Measurements from ENCODE around the gene LRRN2.

DNA sequence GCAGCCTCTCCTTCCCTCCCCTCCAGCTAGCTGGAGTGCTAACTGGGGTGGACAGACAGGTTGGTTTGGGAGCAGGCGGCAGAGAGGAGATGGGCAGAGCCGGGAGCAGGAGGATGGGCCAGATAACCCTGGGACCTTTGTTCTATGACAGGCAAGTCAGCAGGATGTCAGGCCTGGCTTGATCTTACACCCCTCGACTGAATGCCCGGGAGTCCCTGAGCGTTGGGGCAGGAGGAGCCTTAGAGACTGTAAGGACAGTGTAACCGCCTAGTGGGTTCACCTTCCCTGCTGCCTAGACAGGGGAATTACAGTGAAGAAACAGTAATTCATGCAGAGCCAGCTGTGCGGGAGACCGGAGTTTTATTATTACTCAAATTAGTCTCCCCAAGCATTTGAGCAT lies 109.1 kb downstream of the LRRN2 start:
- no peak for TF ChIP-seq CTCF (IDR thresholded peaks at IDR 0.05)
- no peak for TF ChIP-seq POLR2AphosphoS5 (IDR thresholded peaks at IDR 0.05)
- TF ChIP-seq POLR2A (IDR thresholded peaks at IDR 0.05) = no peak

Data from gastroesophageal sphincter (tissue), 3 donors.